Activated CD8-positive, alpha-beta memory T cell treated with anti-CD3 and anti-CD28 coated beads, Interleukin-2, amount 50 U/mL, for 4 hours (primary cell): Measurements from ENCODE around the gene TPRG1.

ENCODE experiments used
- DNase-seq: peaks from one replicate; pipeline ENCODE4 v3.0.0-alpha.2; 2020

Gene TPRG1

DNA sequence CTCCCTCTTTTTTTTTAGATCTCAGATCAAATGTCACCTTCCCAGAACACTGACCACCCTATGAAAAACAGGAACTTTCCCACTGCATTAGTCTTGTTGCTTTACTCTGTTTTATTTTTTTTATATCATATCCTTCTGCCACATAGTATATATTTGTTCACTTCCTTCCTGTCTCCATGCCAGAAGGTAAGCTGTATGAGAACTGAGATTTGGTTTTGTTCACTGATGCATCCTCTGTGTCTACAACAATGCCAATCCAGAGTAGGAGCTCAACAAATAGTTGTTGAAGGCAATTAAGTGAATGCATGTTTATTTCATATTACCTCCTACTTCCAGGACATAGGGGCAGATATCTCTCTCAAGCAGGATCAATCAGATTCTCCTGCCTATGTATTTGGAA lies 114.4 kb downstream of the TPRG1 start:
- DNase-seq: no peak

DNA sequence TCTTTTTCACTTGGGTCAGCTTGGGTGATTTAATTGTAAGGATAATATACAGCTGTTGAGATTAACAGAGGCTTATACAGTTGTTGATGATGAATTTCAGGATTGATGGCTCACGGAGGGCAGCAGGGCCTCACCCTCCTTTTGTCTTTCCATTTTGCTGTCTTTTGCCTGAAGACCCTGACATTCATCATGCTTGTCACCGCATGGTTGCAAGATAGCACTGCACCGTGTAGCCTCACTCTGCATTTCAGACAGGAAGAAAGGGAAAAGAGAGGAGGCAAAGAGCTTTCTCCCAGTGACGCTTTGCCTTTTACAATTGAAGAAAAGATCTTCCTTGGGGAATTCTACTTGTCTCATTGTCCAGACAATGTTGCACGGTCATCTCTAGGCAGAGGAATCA lies 115.1 kb downstream of the TPRG1 start:
- DNase-seq: no peak

DNA sequence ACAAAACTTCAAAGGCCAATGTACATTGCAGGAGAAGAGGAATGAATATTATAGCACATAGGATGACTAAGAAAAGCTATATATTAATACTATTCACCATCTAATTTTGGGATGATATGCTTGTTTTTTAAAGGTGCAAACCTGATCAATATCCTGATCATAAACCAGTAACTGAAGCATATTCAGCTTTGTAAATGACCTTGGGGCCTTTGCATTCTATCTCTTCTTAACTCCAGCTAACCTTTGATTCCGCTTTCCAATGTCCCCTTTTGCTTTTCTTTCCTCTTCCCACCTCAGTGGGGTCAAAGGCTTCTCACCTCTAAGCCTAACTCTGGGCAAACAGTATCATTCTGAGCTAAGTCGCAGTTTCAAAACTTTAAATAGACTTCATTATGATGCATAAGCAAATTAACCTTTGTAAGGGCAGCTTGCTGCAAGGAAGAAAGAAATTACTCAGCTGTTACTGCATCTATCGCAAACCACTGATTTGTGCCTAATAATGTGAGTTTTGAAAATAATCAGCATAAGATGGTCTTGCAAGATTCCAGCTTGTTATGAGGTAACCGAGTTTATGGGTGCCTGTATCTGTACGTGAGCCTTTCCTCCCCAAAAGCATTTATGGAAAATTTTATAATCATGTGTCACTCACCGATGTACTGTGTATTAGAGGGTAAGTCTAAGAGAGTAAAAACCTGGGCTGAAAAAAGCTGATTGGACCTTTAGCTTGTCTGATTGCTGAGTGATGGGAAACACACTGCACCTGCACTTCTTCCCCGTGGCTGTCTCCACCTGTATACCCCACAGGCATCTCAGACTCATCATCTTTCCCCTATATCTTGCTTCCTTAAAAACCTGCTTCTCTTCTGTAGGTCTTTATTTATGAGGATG lies 116.8 kb downstream of the TPRG1 start:
- DNase-seq: no peak

DNA sequence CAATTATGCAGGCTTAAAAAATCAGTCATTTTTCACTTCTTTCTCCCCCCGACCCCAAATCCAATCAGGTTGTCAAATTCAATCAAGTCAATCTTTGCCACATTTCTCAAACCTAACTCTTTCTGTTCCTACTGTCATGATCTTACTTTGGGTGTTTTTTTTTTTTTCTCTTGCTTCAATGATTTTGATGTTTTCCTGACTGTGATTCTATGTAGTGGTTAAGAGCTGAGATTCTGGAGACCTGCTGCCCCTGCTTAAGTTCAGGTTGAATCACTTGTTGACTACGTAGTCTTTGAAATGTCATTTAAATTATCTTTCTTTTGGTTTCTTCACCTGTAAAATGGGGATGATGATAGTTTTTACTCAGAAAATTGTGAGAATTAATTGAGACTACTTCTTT lies 117.5 kb downstream of the TPRG1 start:
- DNase-seq: no peak

DNA sequence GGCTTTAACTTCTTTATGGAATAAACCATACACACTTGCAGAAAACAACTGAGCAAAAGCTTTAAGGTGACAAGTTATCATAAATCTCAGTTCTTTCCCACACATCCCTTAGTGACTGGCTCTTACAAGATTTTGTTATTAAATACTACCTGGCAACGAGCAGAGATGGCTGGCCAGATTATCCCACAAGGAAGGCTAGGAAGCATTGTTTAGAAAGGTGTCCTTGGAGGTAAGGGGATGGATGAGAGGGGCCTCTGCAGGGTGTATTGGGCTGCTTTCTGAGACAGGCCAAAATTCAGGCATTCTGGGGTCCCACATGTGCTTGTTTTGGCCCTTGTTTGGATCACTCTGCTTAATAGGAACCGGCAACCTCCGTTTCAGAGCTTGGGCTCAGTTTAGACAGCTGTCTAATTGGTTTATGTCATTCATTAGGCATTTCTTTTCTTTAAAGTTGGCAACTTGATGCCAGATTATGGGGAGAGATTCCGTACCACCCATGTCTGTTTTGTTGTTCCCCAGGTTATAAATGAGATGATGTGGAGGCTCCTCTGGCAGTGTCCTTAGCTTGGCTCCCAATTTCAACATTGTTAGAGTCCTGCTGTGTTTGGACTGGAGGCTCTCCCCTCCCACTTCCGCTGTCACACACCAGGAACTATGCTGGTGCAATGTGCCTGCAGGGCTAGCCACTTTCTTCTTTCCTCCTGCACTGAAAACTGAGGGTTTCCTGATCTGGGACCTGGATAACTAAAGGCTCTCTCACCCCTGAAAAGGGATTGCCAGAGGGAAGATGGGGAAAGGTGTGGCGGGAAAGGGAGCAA lies 121.1 kb downstream of the TPRG1 start:
- DNase-seq: no peak

DNA sequence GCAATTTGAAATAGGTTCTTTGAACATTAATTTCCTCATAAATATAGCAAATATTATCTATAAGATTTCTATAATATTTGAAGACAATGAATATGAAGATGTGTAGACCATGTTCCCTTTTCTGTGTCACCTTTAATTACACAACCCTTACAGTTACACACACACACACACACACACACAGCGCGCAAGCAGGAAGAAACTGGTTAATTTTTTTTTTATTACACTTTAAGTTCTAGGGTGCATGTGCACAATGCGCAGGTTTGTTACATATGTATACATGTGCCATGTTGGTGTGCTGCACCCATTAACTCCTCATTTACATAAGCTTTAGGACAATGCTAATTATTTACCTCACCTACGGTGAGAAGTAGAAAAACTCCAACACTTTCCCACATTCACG lies 122.9 kb downstream of the TPRG1 start:
- DNase-seq: no peak

DNA sequence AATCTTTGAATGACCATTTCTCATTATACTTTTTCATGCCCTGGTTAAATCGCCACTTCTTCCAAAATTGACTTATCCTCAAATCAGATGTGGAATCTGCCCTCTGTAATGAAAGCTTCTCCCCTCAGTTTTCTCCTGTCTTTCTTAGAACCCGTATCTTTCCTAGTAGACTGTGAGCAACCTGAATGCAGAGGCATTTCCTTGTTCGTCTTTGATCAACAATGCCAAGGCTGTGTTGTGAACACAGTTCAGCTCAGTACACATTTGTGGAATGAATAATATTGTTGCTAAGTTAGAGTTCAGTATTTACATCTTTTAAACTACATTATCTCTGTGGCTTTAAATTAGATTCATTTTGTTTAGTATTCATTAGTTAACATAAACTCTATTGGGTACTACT lies 123.3 kb downstream of the TPRG1 start:
- DNase-seq: no peak

DNA sequence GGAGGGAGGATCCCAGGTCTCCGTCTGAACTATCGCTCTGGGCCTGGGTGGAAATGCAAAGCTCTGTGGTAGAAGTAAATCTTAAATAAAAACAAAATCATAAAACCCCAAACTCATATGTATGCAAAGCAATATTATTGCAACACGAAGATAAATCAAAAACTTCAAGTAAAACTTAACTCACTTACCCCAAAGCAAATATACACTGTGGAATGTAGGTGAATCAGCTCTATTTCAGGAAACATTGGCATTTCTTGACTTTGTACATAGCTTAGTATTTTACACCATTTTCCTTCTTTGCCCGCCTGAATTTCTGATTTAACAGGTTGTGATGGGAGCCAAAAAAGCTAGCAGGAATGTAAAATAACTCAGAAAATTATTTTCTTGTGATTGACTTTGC lies 126.2 kb downstream of the TPRG1 start:
- no peak for DNase-seq

DNA sequence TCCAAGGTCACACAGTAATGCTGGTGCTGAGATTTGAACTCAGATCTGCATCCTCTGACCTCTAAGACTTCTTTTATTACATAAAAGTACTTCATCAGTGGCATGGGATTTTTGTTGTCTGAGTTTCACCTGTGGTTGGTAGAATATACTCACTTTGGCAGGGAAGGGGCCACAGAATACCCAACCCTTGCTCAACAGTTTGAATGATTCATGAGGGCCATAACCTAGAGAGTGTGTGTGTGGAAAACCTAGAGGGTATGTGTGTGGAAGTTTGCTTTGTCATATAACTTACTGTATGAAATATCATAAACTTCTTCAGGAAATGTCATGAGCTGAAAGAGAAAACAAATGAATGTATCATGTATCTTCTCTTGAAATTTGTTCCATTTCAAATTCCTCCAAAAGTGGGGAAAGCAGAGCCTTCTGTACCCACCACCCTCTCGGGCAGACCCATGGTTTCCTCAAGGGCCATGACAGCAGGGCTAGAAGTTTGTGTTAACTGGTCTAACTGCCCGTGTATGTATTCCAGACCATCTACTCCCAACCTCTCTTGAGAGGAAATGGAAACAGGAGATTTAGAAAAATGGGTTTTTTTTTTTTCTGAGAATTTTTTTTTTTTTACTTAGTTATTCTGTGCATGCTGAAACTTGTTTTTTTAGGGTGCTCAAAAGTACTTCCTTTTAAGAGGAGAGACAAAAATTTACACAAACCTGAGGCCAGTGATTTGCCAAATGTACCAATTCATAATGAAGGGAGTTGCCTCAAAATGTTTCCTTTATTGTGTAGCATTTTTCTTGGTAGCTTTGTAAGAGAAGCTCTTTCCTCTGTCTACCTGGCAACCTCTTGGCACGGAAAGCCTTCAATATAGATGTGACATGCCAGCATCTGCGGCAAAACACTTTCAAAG lies 127.0 kb downstream of the TPRG1 start:
- no peak for DNase-seq

DNA sequence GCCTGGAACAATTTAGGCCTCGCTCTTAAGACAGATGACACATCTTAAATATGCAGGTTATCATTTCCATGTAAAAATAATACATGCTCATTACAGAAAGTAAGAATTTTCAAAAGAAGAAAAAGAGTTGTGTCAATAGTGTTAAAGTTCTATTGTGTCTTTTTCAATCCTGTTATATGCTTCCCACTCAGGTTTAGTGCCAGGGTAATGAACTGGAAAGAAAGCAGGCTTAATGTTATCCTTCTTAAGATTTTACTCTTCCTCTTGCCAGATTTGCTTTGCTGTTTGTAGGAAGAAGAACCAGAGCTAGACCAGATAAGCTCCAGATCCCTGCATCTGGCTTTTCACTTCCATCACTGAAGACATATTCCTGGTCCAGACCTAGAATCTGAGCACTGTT lies 128.6 kb downstream of the TPRG1 start:
- no peak for DNase-seq

DNA sequence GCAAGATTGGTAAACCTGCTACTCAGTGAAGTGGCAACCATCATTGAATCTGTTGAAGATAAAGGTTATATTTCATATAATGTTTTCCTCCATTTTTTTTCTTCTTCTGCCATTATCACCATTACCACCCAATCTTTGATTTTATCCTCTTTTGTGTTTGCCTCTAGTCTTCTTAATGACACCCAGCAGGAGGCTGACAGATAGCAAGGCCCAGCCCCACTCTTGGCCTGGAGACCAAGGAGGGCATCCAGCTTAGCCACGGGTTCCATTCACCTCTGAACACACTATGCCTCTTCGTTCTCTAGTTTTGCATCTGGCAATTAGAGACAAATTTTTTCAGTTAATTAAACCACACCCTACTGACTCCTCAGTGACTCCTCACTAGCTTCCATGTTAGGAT lies 129.7 kb downstream of the TPRG1 start:
- DNase-seq: no peak

DNA sequence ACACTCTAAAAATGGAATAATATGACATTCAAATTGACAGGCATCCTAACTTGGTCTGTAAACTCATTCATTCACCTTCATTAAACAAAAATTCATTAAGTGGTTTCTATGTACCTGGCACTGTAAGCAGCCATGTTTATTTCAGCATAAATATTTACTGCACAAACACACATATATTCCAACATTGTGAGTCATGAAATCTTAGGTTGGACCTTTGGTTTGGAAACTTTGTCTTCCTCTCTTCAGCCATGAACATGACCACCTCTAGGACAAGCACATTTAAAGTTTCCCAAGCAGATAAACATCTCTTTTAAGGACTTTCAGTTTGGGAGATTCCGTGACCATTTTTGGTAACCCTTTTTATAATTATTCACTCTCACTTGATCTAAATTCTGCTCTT lies 131.8 kb downstream of the TPRG1 start:
- DNase-seq: no peak

DNA sequence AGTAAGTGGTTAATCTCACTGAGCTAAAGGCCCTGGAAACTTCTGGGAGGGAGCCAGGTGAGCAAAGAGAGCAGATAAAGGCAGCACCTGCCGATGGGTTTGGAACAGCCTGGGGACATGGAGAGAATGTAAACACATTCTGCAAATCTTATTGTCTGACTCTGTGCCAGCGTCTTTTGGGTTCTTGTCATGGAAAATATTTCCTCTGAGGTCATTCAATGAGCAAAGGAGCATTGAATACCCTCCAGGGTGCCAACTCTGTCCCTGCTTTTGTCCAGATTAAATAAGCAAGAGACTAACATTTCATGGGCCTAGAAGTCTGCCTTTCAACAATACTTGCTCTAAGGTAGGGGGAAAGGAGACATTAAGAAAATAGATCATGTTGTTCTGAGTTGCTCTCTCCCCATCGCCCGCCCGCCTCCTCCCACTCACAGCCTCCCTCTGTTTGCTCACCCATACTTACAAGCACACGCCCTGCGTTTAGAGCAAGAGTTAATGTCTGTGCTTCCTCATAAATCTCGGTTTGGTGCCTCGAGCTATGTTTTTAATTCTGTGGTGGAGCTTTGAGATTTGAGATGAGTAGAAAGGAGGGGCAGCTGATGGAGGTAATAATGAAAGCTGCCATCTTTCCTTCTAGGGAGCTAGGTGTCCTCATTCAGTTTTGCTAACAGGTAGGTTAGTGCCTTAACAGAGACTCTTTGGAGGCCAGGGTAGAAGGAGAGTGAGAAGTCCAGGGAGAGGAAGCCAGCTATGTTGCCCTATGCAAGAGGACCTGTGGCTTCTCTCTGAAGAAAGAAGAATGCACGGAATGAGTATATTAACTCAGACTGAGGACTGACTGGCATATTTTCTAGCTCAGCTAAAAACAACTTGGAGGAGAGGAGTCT lies 132.9 kb downstream of the TPRG1 start:
- no peak for DNase-seq

DNA sequence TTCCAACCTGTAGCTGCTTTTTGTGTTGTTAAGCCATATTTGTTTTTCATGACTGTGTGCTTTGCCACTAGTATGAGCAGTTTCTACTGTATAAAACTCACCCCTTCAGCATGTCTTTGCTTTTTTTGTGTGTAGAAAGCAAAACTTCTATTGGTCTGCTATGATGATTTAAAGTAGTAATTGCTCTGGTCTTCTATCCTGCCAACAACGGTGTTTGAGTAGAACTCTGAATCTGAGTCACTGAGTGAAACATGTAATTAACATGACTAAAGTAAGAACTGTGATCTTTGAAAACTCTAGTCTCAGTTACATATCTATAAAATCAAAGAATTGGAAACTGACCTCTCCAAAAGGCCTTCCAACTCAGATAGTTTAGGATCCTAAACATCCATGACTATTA lies 133.6 kb downstream of the TPRG1 start:
- no peak for DNase-seq

DNA sequence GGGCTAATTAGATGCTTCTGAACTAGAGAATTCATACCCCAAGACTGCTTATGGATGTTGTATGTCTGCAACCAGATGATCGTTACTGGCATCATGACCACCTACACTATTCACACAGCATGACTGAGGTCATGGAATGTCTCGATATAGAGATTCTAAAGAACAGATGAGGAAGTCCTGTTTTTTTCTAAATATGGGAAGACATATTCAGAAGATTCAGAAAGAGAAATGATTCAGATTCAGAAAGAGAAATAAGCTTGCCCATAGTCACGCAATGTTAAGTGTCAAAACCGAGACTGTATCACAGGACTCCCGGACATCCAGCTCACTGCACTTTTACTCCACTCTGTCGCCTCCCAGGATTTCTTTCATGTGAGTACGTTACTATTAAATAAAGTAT lies 136.2 kb downstream of the TPRG1 start:
- DNase-seq: no peak

DNA sequence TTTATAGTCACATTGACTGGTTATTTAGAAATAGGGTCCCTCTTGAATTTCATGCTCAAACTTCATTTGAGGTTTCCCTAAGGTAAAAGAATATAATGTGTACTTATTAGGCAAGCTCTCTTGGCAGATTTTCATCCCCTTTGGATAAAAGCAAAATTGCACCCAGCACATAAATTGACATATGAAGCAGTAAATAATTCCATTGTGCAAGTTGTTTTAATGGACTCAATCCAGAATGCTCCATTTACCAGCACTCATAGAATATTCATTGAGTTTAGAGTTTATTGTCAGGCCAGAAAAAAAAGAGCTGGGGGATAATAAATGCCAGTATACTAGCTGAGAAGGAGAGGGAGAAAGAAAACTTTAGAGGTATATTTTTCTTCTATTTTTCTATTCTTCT lies 136.8 kb downstream of the TPRG1 start:
- no peak for DNase-seq

DNA sequence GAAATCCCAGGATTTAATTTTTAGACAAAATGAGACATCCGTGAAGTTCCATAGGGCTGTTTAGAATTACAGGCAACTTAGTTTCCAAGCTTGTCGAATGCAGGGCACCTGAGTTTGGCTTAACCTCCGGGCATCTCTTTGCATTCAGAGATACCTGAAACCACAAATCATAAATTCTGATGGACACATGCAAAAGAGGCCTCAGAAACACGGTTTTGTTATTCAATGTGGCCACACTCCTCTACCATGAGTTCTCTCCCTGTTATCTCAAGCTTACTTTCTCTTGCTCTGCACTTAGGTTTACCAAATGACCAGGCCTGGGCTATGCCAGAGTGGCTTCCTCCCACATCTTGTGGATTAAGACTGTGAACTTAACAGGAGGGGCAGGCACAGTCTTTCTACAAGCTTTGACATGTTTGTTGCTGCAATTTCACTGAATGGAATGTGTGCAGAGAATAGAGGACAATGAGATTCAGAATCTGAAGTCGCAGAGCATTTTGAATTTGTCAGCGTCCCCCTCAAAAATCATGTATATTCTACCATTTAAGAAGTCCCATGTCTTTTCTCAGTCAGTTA lies 137.7 kb downstream of the TPRG1 start:
- DNase-seq: no peak

DNA sequence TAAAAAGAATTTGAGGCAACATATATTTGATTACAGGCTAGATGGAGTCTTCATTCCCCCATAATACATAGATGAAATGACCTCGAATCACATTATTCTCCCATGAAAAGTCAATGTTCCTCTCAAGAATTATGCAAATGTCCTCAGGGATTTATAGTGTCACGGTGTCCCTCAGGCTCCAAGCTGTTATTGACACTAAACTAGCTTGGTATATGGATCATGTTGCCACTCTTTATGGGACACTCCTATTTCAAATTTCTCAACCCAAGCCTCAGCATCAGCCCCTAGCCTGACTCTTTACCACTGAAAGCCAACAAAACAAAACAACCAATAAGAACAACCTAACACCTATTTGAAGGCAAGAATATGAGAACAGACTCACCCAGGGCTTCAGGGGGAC lies 139.8 kb downstream of the TPRG1 start:
- no peak for DNase-seq

DNA sequence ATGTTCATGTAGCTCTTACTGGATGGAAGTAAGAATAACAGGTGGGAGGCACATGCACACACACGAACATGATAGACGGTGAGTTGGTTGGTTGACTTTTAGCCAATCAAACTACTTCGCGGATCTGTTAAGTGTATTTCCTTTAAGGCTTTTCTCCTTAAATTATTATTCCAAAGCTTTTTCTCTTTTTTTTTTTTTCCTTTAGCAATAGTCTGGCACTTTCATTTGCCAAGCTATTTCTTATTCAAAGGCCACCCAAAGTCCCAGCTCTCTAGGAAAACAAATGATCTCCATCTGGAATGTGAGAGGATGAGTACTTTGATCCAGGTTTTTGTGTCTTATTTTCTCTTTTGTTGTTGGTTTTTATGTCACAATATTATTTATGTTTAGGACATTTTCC lies 141.1 kb downstream of the TPRG1 start:
- no peak for DNase-seq

DNA sequence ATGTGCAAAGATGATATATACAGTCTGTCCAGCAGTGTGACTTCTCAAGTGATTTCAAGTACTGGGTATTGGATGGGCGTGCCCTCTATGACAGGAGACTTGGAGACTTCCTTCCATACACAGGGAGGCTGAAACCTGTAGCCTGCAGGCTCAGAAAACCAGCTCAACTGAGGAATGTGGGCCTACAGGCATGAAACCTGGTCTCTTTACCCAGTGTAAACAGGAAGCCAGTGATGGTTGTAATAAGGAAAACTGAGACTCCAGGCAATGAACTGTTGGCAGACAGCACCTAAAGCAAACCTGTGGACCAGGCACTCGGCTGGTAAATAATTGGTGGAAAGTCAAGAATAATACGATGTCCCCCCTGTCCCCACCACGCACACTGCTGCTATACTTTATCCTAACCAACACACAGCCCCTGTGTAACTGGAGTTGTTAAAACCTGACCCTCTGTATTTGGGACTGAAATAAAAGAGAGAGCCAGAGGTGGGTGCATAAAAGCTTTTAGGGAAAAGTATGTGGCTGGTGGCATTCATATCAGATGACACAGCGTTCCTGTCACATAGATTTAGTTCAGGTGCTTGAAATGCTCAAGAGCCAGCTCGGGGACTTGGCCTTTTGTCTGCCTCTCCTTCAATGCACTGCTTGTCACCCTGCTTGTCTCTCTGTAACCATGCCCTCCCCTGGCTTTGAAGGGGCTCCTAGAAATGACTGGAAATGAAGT lies 144.7 kb downstream of the TPRG1 start:
- no peak for DNase-seq

DNA sequence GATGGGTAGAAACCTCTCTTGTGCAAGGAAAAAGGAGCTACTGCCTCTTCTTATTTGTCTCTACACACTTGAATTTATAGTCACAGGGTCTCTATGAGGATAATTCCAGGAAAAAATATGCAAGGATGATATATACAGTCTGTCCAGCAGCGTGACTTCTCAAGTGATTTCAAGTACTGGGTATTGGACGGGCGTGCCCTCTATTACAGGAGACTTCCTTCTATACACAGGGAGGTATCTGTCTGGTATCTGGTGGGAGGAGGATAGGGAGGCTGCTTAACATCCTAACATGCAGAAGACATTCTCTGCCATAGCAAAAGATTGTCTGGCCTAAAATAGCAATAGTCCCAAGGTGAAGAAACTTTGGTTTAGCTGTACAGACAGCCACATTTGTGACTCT lies 146.1 kb downstream of the TPRG1 start:
- no peak for DNase-seq
